GM19397 (cell line): Measurements from ENCODE around the gene C15orf61.

ENCODE experiments used
- ATAC-seq: cut with Tn5 transposase; IDR thresholded peaks from one replicate; pipeline ENCODE4 v1.9.1; 2021; ENCODE audit warnings: mild to moderate bottlenecking, moderate library complexity; ENCODE audit not compliant: unreplicated experiment

The C15orf61 gene

DNA sequence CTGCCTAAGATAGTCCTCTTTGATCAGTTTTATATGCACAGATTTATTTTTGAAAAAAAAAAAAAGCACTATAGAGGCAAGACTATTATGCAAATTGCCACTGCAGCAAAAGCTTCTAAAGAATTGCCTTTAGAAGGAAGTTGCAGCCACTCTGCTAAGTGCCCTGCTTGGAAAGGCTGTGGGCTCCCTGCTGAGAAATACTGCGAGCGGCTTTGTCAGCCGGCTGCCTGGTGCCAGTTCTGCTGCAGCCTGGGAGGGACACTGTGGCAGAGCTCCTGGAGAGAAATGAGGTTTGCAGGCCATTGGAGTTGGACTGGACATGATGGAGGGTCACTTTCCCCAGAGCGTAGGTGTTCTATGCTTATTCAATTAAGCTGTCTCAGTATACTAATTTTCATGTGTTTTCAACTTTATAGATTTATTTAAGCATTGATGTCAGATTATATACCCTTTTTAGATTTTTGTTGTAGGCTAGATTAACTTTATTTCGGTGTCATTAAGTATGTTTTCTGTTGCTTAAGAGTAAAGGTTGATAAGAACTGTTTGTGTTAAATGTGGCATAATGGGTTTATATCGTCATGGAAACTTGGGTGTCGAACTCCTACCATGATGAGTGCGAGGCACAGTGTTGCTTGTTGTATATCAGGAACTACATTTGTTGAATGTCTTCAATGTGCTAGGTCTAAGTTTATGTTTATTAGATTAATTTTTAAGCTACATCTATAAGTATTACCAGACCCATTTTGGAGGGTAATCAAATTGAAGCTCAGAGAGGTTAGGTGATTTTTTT, 28.1 kb downstream of the C15orf61 start:
- no peak for ATAC-seq

DNA sequence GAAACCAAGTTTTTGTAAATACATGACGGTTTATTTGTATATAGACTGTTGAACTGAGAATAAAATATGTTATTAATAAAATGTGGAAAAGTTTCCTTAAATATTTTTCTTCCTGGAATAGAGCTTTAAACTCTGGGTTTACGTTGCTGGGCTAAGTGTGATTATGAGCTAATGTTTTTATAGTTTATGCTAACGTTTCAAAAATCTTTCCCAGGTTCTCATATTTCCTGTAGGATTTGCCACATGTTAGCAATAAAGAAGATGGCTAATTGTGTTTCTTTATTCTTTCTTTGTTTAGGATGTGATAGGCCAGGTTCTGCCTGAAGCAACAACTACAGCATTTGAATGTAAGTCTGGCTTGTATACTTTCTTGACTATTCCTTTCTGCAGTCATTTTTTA, 28.8 kb downstream of the C15orf61 start:
- no peak for ATAC-seq

DNA sequence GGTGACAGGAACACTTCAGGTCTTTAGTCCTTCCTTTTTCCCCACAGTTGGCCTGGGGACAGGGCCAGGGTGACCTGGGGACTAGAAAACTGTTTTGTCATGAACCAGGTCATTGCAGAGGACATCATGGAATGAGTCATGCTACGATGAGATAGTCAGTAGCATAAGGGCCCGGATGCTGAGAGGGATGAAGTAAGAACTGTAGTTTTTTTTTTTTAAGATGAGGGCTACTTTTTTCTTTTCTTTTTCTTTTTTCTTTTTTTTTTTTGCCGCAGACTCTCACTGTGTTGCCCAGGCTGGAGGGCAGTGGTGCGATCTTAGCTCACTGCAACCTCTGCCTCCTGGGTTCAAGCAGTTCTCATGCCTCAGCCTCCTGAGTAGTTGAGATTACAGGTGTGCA, 29.6 kb downstream of the C15orf61 start:
- ATAC-seq, result no peak

DNA sequence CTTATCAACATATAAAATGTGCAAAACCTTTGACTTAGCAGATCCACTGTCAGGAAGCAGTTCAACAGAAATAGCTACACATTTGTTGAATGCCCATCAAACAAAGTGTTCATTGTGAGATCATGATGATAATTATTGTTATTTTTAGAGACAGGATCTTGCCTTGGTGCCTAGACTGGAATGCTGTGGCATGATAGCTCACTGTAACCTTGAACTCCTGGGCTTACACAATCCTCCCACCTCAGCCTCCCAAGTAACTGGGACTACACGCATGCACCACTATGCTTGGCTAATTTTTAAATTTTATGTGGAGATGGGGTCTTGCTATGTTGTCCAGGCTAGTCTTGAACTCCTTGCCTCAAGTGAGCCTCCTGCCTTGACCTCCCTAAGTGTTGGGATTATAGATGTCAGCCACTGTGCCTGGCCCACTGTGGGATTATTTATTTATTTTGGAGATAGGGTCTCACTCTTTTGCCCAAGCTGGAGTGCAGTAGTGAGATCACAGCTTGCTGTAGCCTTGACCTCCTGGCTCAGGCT, 30.3 kb downstream of the C15orf61 start:
- ATAC-seq, result no peak

DNA sequence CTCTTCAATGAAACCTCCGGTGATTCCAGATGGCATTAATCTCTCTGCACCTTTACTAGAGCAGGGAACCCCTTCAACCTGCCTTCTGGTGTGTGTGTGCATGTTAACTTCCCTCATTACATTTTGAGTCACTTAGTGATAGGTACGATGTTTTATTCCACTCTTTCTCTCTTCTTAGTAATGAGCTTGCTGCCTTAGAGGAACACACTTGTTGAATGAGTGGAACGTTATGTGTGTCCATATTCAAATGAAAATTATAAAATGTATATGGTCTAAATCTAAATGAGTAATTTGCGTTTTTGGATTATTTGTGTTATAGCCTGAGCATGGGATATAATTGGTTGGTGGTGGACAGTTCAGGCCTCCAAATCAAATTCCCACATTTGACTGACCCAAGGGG, 33.6 kb downstream of the C15orf61 start:
- ATAC-seq, result no peak

DNA sequence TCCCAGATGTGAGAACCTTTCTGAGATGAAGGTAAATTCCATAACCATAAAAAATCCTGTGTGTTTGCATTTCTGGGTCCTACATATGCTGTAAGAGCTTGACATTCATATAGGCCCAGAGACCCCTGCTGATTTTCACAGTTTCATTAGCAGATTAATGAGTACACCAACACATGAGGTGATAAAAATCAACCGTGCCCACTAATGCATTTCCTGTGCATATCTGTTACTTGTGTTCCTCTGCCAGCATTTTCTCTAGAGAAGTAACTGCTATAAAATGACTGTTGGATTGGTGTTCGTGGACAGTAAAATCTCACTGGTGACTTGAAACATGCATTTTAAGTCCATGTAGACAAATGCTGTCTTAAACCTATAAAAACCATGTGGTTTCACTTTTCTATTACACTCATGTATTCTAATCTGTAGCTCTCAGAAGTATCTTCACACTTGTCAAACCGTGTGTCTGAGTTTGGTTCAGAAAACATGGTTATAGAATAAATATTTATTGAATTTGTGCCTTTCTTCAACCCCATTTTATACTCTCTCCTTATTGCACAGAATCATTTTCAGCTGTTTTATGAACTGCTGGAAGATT, 36.1 kb downstream of the C15orf61 start:
- no peak for ATAC-seq

DNA sequence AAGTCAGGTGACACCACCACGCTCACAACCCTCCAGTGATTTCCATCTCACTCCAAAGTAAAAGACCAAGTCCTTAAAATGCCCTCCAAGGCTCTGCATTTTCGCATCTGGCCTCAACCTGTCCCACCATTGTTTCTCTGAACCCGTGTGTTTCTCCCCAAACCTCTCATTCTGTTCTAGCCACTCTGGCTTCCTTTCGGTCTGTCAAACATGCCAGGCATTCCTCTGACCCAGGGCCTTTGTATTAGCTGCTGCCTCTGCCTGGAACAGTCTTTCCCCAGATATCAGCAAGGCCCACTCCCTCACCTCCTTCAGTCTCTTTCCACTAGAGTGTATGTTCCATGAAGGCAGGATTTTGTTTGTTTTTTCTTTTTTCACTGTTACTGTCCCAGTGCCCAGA, 37.6 kb downstream of the C15orf61 start:
- ATAC-seq, result no peak

DNA sequence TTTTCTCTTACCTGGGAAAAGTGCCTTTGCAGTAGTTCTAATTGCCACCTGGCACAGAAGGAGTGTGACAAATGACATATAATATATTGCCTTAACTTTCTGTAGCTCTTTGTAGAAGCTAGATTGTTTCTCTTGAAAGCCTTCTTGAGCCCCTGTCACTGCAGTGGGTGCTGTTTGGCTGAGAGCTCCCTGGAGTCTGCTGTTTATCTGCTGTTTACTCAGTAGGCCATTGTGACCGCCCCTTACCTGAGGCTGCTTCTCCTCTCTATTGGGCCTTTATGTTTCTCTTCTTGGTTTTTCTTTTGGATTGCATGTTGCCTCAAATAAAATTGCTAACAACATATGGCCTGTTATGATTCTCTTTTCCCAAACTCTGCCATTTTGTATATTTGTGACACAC, 38.2 kb downstream of the C15orf61 start:
- ATAC-seq, result no peak

DNA sequence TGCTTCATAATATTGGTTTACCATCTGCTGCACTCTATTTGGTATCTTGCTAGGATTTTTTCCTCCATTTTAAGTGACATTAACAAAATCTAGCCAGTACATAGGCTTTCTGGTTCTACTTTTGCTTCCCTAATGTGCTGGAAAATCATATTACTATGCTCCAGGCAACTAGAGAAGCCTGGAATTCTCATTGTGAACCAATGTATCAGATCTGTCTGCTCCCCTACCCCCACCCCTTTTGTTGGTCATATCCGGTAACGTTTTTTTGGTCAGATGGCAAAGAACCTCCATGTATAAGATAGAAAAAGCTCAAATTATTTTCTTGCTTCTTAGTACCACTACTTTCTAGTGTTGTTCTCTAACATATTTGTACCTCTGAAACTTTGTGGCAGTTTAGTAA, 38.6 kb downstream of the C15orf61 start:
- ATAC-seq, result no peak

DNA sequence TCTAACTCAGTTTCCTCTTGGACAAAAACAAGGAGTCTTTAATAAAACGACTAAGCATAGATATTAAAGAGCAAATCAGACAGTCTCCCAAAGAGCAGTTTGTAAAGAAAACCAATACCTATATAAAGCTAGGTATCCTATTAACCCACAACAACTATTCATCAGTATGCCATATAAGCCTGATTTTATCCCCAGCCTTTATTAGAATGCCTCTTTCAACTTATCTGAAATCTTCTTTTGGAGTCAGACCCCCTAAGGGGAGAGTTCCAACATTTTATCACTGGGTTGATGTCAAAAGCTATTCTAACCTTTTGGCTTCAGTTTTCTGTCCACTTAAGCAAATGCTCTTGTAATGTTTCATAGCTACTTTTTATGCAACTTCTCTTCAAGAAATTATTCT, 39.4 kb downstream of the C15orf61 start:
- ATAC-seq, result no peak

DNA sequence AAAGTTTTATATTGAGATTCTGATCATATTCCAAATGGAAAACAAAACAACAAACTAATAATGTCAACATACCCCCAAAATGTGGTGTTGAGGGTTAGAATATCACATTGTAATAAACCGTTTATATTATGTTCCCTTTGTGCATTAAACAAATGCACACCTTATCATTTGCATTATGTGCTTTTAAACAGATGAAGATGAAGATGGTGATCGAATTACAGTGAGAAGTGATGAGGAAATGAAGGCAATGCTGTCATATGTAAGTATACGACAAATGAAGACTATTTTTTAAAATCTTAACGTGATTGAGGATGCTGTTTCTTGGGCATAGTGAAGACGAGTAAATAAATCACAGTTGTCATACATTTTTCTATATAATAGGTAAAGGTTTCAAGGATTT, 42.2 kb downstream of the C15orf61 start:
- ATAC-seq, result no peak

DNA sequence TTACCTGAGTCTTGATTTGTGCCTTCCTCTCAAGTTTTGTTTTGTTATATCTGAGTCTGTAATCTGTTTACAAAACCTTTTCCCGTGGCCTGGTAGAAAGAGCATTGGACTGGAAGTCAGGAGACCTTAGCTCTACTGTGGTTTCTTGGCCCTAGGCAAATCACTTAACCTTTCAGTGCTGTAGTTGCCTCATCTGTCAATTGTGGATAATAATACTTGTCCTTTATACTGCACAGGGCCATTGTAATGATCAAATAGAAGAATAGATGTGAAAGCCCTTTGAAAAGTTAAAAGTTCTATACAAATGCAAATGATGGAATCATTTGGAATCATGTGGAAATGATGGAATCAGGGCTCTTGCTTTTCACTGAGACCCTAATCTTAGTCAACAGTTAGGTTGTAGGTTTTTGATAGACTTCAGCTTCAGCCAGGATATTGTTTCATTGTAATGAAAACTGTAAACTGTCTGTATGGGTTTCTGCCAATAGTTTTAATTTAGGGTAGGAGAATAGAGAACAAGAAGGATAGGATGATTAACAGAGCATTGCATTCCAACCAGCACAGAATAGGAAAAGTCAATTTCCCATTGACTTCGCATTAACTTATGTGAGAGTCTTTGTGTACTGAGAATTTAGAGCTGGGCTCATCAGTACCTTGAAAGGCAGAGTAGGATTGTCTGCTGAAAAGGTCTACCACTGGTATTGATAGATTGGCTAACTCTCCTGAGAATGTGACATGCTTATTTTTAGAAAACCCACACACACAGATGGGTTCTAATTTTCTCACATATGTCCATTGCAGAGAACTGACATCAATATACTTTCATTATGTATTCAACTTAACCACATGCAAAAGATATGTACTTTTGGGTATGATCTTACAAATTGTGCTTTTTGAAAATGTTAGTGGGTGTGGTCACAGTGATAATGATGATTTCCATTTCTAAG, 43.4 kb downstream of the C15orf61 start:
- peak; percentile 88 for ATAC-seq

DNA sequence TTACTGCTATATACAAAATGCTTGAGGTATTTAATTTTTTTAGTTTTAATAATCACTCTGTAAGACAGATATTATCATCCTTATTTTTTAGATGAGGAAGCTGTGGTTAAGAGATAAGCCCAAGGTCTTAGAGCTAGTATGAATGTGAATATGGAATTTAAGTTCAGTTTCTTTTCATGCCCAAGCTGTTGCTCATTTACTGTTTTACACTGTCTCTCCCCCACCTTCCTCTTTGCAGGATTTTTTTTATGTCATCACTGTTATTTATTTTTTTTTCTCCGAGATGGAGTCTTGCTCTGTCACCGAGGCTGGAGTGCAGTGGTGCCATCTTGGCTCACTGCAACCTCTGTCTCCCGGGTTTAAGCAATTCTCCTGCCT, 44.0 kb downstream of the C15orf61 start:
- ATAC-seq, result peak; percentile 26

DNA sequence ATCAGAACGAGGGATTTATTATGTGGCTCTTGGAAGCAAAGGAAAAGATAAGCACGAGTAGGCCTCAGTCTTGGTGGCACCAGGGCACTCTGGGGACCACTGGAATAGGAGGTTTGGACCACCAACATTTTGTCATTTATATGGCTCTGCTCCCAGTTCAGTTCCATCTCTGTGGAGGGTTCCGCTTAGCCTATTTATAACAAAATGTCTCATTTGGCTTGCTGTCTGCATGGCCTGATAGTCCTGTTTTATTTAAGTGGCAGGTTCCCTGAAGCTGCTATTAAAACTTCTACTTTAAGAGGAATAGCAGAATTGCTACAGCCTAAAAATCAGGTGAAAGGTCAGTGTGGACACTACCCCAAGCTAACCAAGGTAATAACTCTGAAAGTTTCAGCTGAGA, 48.7 kb downstream of the C15orf61 start:
- no peak for ATAC-seq

DNA sequence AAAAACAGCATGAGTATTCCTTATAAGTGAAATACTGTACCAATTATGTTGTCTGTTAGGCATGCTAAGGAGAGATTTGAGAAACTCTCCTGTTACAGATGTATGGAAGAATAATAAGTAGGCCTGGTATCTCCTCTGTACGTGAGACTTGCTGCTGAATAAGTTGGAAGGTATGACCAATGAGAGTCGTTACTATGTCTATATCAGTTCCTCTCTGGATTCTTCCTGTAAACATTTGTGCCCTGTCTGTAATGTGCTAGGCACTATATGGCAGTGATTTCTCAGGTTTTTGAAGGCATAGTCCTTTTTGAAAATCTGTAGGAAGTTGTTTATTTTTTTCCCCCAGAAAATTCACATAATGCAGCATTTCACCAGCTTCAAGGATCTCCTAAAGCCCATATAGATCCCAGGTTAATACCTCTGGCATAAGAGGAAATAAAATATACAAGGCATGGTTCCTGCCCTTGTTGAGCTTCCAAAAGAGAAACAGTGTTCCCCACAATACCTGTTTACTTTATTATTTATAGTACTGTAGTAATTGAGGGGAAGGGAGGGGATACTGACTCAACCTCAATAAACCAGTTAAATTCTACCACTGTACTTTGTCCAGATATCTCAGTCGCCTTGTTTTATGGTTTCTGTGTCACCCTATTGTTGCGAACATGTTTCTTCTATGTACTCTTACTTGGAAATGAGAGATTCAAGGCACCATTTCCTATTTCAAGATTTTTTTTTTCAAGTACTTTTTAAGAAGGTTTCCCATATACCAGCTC, 50.1 kb downstream of the C15orf61 start:
- no peak for ATAC-seq

DNA sequence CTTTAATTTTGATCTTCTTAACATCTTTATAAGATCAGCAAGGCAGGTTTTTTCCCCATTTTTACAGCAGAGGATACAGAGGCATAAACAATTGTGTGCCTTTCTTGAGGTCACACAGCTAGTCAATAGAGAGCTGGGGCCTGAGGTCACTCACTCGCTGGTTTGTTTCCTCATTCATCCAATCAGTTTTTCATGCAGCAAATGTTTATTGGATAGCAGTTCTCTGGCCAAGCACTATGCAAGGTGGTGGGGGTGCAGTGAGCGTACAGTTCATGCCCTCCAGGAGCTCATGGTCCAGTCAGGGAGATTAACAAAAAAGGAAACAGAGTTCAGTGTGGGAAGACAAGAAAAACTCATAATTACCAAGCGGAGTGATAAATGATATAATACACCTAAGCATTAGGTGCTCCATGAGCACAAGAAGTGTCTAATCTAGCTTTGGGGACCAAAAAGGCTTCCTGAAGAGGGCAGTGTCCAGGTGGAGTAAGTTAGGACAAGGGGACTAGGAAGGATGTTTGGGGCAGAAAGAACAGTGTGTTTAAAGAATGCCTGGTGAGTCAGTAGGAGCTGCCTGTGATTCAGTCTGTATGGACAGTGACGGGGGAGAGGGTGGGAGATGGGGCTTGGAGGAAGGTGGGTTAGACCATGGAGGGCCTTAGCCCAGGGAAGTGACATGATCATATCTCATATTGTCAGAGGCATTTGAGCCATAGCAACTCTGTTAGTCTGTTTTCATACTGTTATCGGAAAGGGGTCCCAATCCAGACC, 50.9 kb downstream of the C15orf61 start:
- ATAC-seq, result no peak

DNA sequence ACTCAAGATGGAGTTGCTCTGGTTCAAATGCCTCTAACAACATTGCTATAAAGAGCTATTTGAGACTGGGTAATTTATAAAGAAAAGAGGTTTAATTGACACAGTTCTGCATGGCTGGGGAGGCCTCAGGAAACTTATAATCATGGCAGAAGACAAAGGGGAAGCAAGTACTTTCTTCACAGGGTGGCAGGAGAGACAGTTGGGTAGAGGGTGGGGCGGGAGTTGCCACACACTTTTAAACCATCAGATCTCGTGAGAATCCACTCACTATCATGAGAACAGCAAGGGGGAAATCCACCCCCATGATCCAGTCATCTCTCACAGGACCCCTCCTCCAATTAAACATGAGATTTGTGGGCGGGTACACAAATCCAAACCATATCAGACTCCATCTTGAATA, 52.3 kb downstream of the C15orf61 start:
- ATAC-seq, result no peak

DNA sequence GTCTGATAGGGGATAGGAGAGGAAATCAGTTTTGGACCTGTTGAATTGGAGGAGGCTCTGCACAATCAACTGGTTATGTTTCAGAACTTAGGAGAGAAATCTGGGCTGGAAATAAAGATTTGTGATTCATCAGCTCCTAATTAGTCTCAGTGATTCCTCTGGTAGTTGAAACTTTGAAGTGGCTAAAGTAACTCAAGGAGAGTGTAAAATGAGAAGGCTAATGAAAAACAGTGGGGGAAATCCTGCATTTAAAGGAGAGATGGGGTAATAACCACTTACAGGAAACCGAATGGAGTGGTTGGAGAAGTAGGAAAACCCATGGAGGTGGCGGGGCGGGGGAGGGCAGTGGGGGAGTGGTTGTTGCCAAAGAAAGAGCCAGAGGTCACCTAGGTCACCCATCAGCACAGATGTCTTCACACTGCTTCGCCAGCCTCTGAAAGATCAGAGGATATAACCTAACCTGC, 54.1 kb downstream of the C15orf61 start:
- ATAC-seq, result no peak

DNA sequence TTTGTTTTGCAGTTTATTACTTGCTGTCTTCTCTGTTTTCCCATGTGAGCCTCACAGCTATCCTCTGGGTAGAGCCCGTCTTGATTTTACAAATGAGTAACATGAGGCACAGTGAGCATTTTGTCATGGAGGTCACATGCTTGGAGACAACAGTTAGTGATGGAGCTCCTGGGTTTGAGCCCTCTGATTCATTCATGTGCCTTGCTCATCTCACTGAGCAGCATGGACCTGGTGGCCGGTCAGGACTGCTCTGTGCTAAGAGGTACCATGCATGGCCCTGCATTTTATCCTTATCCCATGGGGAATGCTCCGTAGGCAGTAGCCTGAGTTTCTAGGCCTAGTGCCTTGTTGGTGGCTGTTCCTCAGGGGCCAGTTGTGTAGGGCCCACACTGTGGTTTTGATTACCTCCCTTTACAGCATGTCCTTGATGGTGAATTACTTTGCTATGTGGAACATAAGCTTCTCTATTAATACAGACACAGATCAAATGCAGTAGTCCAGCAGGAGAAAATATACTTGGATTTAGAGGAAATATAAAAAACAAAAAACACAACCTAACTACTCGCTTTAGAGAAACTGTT, 57.2 kb downstream of the C15orf61 start:
- no peak for ATAC-seq
